Activated naive CD4-positive, alpha-beta T cell treated with anti-CD3 and anti-CD28 coated beads, Interleukin-2, amount 10 ng/mL, durations not matched to agents 7 days and 5 days (primary cell): ENCODE results near the gene CTSC.

ENCODE experiments used
- CTCF ChIA-PET: fragments of 350-600 bp; sonication (Branson Sonifier 250); formaldehyde crosslinking; loops from one replicate; lab custom pipeline; 2021; ENCODE audit warnings: antibody characterized with exemption; lab: Charles Lee
- DNase-seq: peaks from one replicate; pipeline ENCODE4 v3.0.0-alpha.2; 2020
- H3K27ac Mint-ChIP-seq: one replicate; pipeline ENCODE4 v1.8.0; 2021; ENCODE audit warnings: mild to moderate bottlenecking, moderate library complexity, mixed read lengths
- H3K27me3 Mint-ChIP-seq: one replicate; pipeline ENCODE4 v1.8.0; 2021; ENCODE audit warnings: mild to moderate bottlenecking, mixed read lengths
- H3K36me3 Mint-ChIP-seq: one replicate; pipeline ENCODE4 v1.8.0; 2021; ENCODE audit warnings: mixed read lengths
- H3K4me1 Mint-ChIP-seq: one replicate; pipeline ENCODE4 v1.8.0; 2021; ENCODE audit warnings: mixed read lengths
- H3K4me3 Mint-ChIP-seq: one replicate; pipeline ENCODE4 v1.8.0; 2021; ENCODE audit warnings: mild to moderate bottlenecking, moderate library complexity, mixed read lengths
- H3K9me3 Mint-ChIP-seq: one replicate; pipeline ENCODE4 v1.8.0; 2021; ENCODE audit warnings: mixed read lengths

CTSC gene

GRCh38 chr11:88320149-88320559, 17.4 kb downstream of the CTSC start:
- Mint-ChIP-seq H3K36me3 (peaks cover 60% of the 10 kb centered on the region), H3K27me3 (no peaks in the 10 kb centered on the region), H3K4me3 (no peak overlapping the region), H3K9me3 (peaks cover 1% of the 10 kb centered on the region), H3K4me1 (peaks cover 36% of the 10 kb centered on the region), H3K27ac (no peak overlapping the region)
- CTCF ChIA-PET: interaction anchor here (0.7 to 0.8 kb wide), 2 partner anchors 9 to 82 kb away, joined by 3 read pairs; no protein-coding TSS in a partner anchor
- no peak for DNase-seq

GRCh38 chr11:88318017-88318416, 19.5 kb downstream of the CTSC start:
- Mint-ChIP-seq H3K36me3 (peaks cover 53% of the 10 kb centered on the region), H3K9me3 (no peaks in the 10 kb centered on the region), H3K4me3 (no peak overlapping the region), H3K4me1 (peaks cover 23% of the 10 kb centered on the region), H3K27me3 (no peaks in the 10 kb centered on the region), H3K27ac (no peak overlapping the region)
- CTCF ChIA-PET: no interaction called here
- no peak for DNase-seq

- no peak overlapping the region for H3K4me3 Mint-ChIP-seq
- no peaks in the 10 kb centered on the region for H3K27me3 Mint-ChIP-seq
- DNase-seq: no peak
- H3K9me3 Mint-ChIP-seq: no peaks in the 10 kb centered on the region
- H3K27ac Mint-ChIP-seq: no peak overlapping the region
- CTCF ChIA-PET: no interaction called here
- H3K4me1 Mint-ChIP-seq: peaks cover 23% of the 10 kb centered on the region
- H3K36me3 Mint-ChIP-seq: peaks cover 51% of the 10 kb centered on the region
These were observed 20.0 kb downstream of the CTSC start for GRCh38 chr11:88317536-88317935.

- Mint-ChIP-seq H3K27me3 (no peaks in the 10 kb centered on the region), H3K9me3 (no peaks in the 10 kb centered on the region), H3K4me1 (peaks cover 23% of the 10 kb centered on the region), H3K4me3 (no peak overlapping the region), H3K36me3 (peaks cover 45% of the 10 kb centered on the region), H3K27ac (no peak overlapping the region)
- CTCF ChIA-PET: no interaction called here
- DNase-seq: no peak
These were observed 21.5 kb downstream of the CTSC start for GRCh38 chr11:88315981-88316441.

GRCh38 chr11:88315015-88315414, 22.5 kb downstream of the CTSC start:
- Mint-ChIP-seq H3K9me3 (no peaks in the 10 kb centered on the region), H3K36me3 (peaks cover 47% of the 10 kb centered on the region), H3K4me3 (no peak overlapping the region), H3K4me1 (peaks cover 23% of the 10 kb centered on the region), H3K27ac (no peak overlapping the region), H3K27me3 (no peaks in the 10 kb centered on the region)
- DNase-seq: no peak
- CTCF ChIA-PET: no interaction called here

- Mint-ChIP-seq H3K4me1 (peaks cover 23% of the 10 kb centered on the region), H3K27ac (no peak overlapping the region), H3K36me3 (peaks cover 56% of the 10 kb centered on the region), H3K4me3 (no peak overlapping the region), H3K27me3 (no peaks in the 10 kb centered on the region), H3K9me3 (no peaks in the 10 kb centered on the region)
- CTCF ChIA-PET: no interaction called here
- DNase-seq: no peak
These were observed 24.1 kb downstream of the CTSC start for GRCh38 chr11:88313441-88313840.

GRCh38 chr11:88312628-88313027, 24.9 kb downstream of the CTSC start:
- Mint-ChIP-seq H3K4me1 (peaks cover 20% of the 10 kb centered on the region), H3K27me3 (no peaks in the 10 kb centered on the region), H3K36me3 (peaks cover 57% of the 10 kb centered on the region), H3K9me3 (no peaks in the 10 kb centered on the region), H3K4me3 (no peak overlapping the region), H3K27ac (peak overlapping the region; percentile 61)
- no peak for DNase-seq
- CTCF ChIA-PET: no interaction called here

- Mint-ChIP-seq H3K27ac (no peak overlapping the region), H3K27me3 (no peaks in the 10 kb centered on the region), H3K4me3 (no peak overlapping the region), H3K4me1 (peaks cover 18% of the 10 kb centered on the region), H3K9me3 (no peaks in the 10 kb centered on the region), H3K36me3 (peaks cover 68% of the 10 kb centered on the region)
- CTCF ChIA-PET: no interaction called here
- DNase-seq: no peak
These were observed 27.3 kb downstream of the CTSC start for GRCh38 chr11:88310246-88310645.

GRCh38 chr11:88308576-88308975, 29.0 kb downstream of the CTSC start:
- CTCF ChIA-PET: no interaction called here
- Mint-ChIP-seq H3K27ac (no peak overlapping the region), H3K4me1 (peaks cover 16% of the 10 kb centered on the region), H3K9me3 (no peaks in the 10 kb centered on the region), H3K27me3 (no peaks in the 10 kb centered on the region), H3K36me3 (peaks cover 71% of the 10 kb centered on the region), H3K4me3 (no peak overlapping the region)
- no peak for DNase-seq

GRCh38 chr11:88307749-88308425, 29.6 kb downstream of the CTSC start:
- no peak for DNase-seq
- CTCF ChIA-PET: no interaction called here
- no peak overlapping the region for H3K27ac Mint-ChIP-seq
- H3K27me3 Mint-ChIP-seq: no peaks in the 10 kb centered on the region
- peaks cover 76% of the 10 kb centered on the region for H3K36me3 Mint-ChIP-seq
- no peaks in the 10 kb centered on the region for H3K9me3 Mint-ChIP-seq
- peaks cover 19% of the 10 kb centered on the region for H3K4me1 Mint-ChIP-seq
- H3K4me3 Mint-ChIP-seq: no peak overlapping the region

- Mint-ChIP-seq H3K4me3 (no peak overlapping the region), H3K4me1 (peaks cover 16% of the 10 kb centered on the region), H3K36me3 (peaks cover 79% of the 10 kb centered on the region), H3K9me3 (no peaks in the 10 kb centered on the region), H3K27me3 (no peaks in the 10 kb centered on the region), H3K27ac (no peak overlapping the region)
- CTCF ChIA-PET: no interaction called here
- no peak for DNase-seq
These were observed 30.8 kb downstream of the CTSC start for GRCh38 chr11:88306785-88307184.

GRCh38 chr11:88305430-88305829, 32.1 kb downstream of the CTSC start:
- H3K36me3 Mint-ChIP-seq: peaks cover 82% of the 10 kb centered on the region
- CTCF ChIA-PET: interaction anchor here (0.7 kb wide), 1 partner anchor 133 kb away, joined by 3 read pairs; no protein-coding TSS in a partner anchor
- no peaks in the 10 kb centered on the region for H3K27me3 Mint-ChIP-seq
- H3K9me3 Mint-ChIP-seq: no peaks in the 10 kb centered on the region
- no peak overlapping the region for H3K27ac Mint-ChIP-seq
- peaks cover 28% of the 10 kb centered on the region for H3K4me1 Mint-ChIP-seq
- H3K4me3 Mint-ChIP-seq: no peak overlapping the region
- DNase-seq: no peak

GRCh38 chr11:88304352-88304751, 33.2 kb downstream of the CTSC start:
- no peak for DNase-seq
- Mint-ChIP-seq H3K27me3 (no peaks in the 10 kb centered on the region), H3K27ac (no peak overlapping the region), H3K4me3 (no peak overlapping the region), H3K4me1 (peaks cover 28% of the 10 kb centered on the region), H3K36me3 (peaks cover 89% of the 10 kb centered on the region), H3K9me3 (no peaks in the 10 kb centered on the region)
- CTCF ChIA-PET: no interaction called here

- H3K36me3 Mint-ChIP-seq: peaks cover 88% of the 10 kb centered on the region
- H3K4me1 Mint-ChIP-seq: peaks cover 28% of the 10 kb centered on the region
- CTCF ChIA-PET: no interaction called here
- no peaks in the 10 kb centered on the region for H3K9me3 Mint-ChIP-seq
- DNase-seq: no peak
- H3K4me3 Mint-ChIP-seq: no peak overlapping the region
- no peaks in the 10 kb centered on the region for H3K27me3 Mint-ChIP-seq
- no peak overlapping the region for H3K27ac Mint-ChIP-seq
These were observed 34.5 kb downstream of the CTSC start for GRCh38 chr11:88303037-88303436.

GRCh38 chr11:88301488-88302140, 35.9 kb downstream of the CTSC start:
- H3K27me3 Mint-ChIP-seq: no peaks in the 10 kb centered on the region
- no peaks in the 10 kb centered on the region for H3K9me3 Mint-ChIP-seq
- peaks cover 28% of the 10 kb centered on the region for H3K4me1 Mint-ChIP-seq
- H3K27ac Mint-ChIP-seq: peak overlapping the region; percentile 53
- DNase-seq: no peak
- H3K4me3 Mint-ChIP-seq: no peak overlapping the region
- CTCF ChIA-PET: no interaction called here
- H3K36me3 Mint-ChIP-seq: peaks cover 91% of the 10 kb centered on the region
